Liver (tissue), 3 donors: ENCODE measurements around the gene PM20D2.

Source experiments
- GABPA ChIP-seq, 2 donors: IDR thresholded peaks in 1 of 2; conservative IDR thresholded peaks in 1 of 2; 2 replicates each; pipeline ENCODE4 v1.6.1; 2016; ENCODE audit warnings: antibody characterized with exemption in 2 of 2, mild to moderate bottlenecking in 1 of 2, moderate library complexity in 1 of 2
- NR2F2 ChIP-seq: IDR thresholded peaks from 2 replicates; pipeline ENCODE4 v1.6.1; 2016; ENCODE audit warnings: antibody characterized with exemption
- RAD21 ChIP-seq, 2 donors: IDR thresholded peaks; 2 replicates each; pipeline ENCODE4 v1.6.1; 2016; ENCODE audit warnings: antibody characterized with exemption in 2 of 2, mild to moderate bottlenecking in 2 of 2
- SP1 ChIP-seq: IDR thresholded peaks from 2 replicates; pipeline ENCODE4 v1.6.1; 2018; ENCODE audit warnings: antibody characterized with exemption, mild to moderate bottlenecking
- TF ChIP-seq, protein P1 (sequence below): fragments of 150-350 bp; IDR thresholded peaks from 2 replicates; pipeline ENCODE4 v1.5.1; 2017; ENCODE audit warnings: improper control_type of control experiment, low read depth, low read length; ENCODE audit not compliant: missing input control
- TF ChIP-seq, protein P2 (sequence below): IDR thresholded peaks from 2 replicates; pipeline ENCODE4 v1.6.1; 2016; ENCODE audit warnings: antibody characterized with exemption
- donor health status: healthy.
- donor health status: healthy.

- TF ChIP-seq, protein P1, sequence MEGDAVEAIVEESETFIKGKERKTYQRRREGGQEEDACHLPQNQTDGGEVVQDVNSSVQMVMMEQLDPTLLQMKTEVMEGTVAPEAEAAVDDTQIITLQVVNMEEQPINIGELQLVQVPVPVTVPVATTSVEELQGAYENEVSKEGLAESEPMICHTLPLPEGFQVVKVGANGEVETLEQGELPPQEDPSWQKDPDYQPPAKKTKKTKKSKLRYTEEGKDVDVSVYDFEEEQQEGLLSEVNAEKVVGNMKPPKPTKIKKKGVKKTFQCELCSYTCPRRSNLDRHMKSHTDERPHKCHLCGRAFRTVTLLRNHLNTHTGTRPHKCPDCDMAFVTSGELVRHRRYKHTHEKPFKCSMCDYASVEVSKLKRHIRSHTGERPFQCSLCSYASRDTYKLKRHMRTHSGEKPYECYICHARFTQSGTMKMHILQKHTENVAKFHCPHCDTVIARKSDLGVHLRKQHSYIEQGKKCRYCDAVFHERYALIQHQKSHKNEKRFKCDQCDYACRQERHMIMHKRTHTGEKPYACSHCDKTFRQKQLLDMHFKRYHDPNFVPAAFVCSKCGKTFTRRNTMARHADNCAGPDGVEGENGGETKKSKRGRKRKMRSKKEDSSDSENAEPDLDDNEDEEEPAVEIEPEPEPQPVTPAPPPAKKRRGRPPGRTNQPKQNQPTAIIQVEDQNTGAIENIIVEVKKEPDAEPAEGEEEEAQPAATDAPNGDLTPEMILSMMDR = no peak
- no peak for TF ChIP-seq GABPA (IDR thresholded peaks at IDR 0.05 in 1 of 2, conservative IDR thresholded peaks at IDR 0.05 in 1 of 2)
- TF ChIP-seq RAD21 (IDR thresholded peaks at IDR 0.05) = no peak
- TF ChIP-seq SP1 = no peak
- no peak for TF ChIP-seq NR2F2
- TF ChIP-seq, protein P2, sequence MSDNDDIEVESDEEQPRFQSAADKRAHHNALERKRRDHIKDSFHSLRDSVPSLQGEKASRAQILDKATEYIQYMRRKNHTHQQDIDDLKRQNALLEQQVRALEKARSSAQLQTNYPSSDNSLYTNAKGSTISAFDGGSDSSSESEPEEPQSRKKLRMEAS = no peak
These were observed 37.4 kb downstream of the PM20D2 start for GRCh38 chr6:89183294-89183693.
